ENCODE data around the gene CACNA1C.

- TF ChIP-seq CTCF (conservative IDR thresholded peaks at IDR 0.05) (no peak), ZFX (IDR thresholded peaks at IDR 0.05) (no peak)
Observed at GRCh38 chr12:2335513-2335912, 282.7 kb downstream of the CACNA1C start.

All from C4-2B (cell line).